HepG2 (cell line): ENCODE measurements around the gene ACSL3. TPM values are rescaled to one million over a fixed set of nuclear protein-coding genes. Genes with fewer than 3 reads are reported as not detected.

ENCODE experiments used
- EZH2 ChIP-seq: conservative IDR thresholded peaks from 2 replicates; pipeline ENCODE4 v1.6.1; 2012; ENCODE audit warnings: mild to moderate bottlenecking, low read depth, low read length, moderate library complexity
- FOSL2 ChIP-seq: sonication (generic); formaldehyde crosslinking; IDR thresholded peaks from 2 replicates; pipeline ENCODE4 v1.4.0; 2020; ENCODE audit warnings: missing genetic modification reagents
- HINFP ChIP-seq: sonication (generic); formaldehyde crosslinking; IDR thresholded peaks from 2 replicates; pipeline ENCODE4 v1.4.0; 2020; ENCODE audit warnings: low read depth, mild to moderate bottlenecking, missing genetic modification reagents
- IKZF5 ChIP-seq: IDR thresholded peaks from 2 replicates; pipeline ENCODE4 v1.6.1; 2018; ENCODE audit warnings: missing genetic modification reagents, mild to moderate bottlenecking, missing compliant biosample characterization
- KLF12 ChIP-seq: sonication (generic); formaldehyde crosslinking; IDR thresholded peaks from 2 replicates; pipeline ENCODE4 v1.4.0; 2020; ENCODE audit warnings: missing genetic modification reagents, borderline replicate concordance
- NONO ChIP-seq, 2 experiments: fragments of 450-650 bp in 1 of 2; sonication (generic) in 1 of 2; formaldehyde crosslinking in 1 of 2; IDR thresholded peaks in 1 of 2; conservative IDR thresholded peaks in 1 of 2; 2 replicates each; pipeline versions ENCODE4 v1.6.1 to v1.8.0; 2017 to 2022; ENCODE audit warnings: mild to moderate bottlenecking in 1 of 2, missing genetic modification reagents in 1 of 2, moderate library complexity in 1 of 2
- SALL1 ChIP-seq: sonication (generic); formaldehyde crosslinking; IDR thresholded peaks from 2 replicates; pipeline ENCODE4 v1.8.0; 2022; ENCODE audit warnings: mild to moderate bottlenecking, missing genetic modification reagents
- SMAD1 ChIP-seq: sonication (generic); formaldehyde crosslinking; IDR thresholded peaks from 2 replicates; pipeline ENCODE4 v1.4.0; 2020; ENCODE audit warnings: missing genetic modification reagents, low read depth, mild to moderate bottlenecking, borderline replicate concordance
- TRIM24 ChIP-seq: sonication (generic); formaldehyde crosslinking; IDR thresholded peaks from 2 replicates; pipeline ENCODE4 v1.8.0; 2022; ENCODE audit warnings: mild to moderate bottlenecking, missing genetic modification reagents
- ZMAT3 ChIP-seq: sonication (generic); formaldehyde crosslinking; conservative IDR thresholded peaks from 2 replicates; pipeline ENCODE4 v1.7.0; 2021; ENCODE audit warnings: missing genetic modification reagents
- ZNF124 ChIP-seq: sonication (generic); formaldehyde crosslinking; IDR thresholded peaks from 2 replicates; pipeline ENCODE4 v1.4.0; 2020; ENCODE audit warnings: missing genetic modification reagents
- ZNF17 ChIP-seq: sonication (generic); formaldehyde crosslinking; IDR thresholded peaks from 2 replicates; pipeline ENCODE4 v1.5.0; 2020; ENCODE audit warnings: mild to moderate bottlenecking, missing genetic modification reagents
- ZNF281 ChIP-seq: sonication (generic); formaldehyde crosslinking; IDR thresholded peaks from 2 replicates; pipeline ENCODE4 v1.4.0; 2020; ENCODE audit warnings: missing genetic modification reagents, borderline replicate concordance
- ZNF407 ChIP-seq: sonication (generic); formaldehyde crosslinking; IDR thresholded peaks from one replicate; pipeline ENCODE4 v1.5.1; 2020; ENCODE audit warnings: mild to moderate bottlenecking, missing genetic modification reagents; ENCODE audit errors: not compliant biosample characterization
- ZNF496 ChIP-seq: sonication (generic); formaldehyde crosslinking; IDR thresholded peaks from 2 replicates; pipeline ENCODE4 v1.8.1; 2023; ENCODE audit warnings: mild to moderate bottlenecking, moderate library complexity, missing genetic modification reagents; ENCODE audit not compliant: insufficient replicate concordance
- polyA plus RNA-seq, 8 experiments: library from polyadenylated mRNA; depleted of rRNA in 3 of 8; stranded (reverse) in 7 of 8; unstranded in 1 of 8; fragments of >200 nt; fragmentation: Illumina TruSeq in 4 of 8; extraction: Trizol in 4 of 8; gene quantifications; 2 replicates each; pipeline versions ENCODE4 v1.2.1 to v1.2.3, GENCODE V29; 2011 to 2016; ENCODE audit warnings: low read depth in 4 of 8, missing spikeins in 1 of 8, mixed read lengths in 1 of 8; ENCODE audit not compliant: insufficient read depth in 1 of 8
- total RNA-seq, 5 experiments: library from RNA; depleted of rRNA; stranded (reverse); fragments of >200 nt; fragmentation: Illumina TruSeq; extraction: Trizol; gene quantifications; 2 replicates each; pipeline ENCODE4 v1.2.3, GENCODE V29; 2016; ENCODE audit warnings: low read depth in 1 of 5

ACSL3 gene
- total and polyA plus RNA-seq, 2 of the 13 experiments (the other 11 are each of a cell fraction or from before 2014, with no cell fraction given), result 305 to 365 TPM

- no peak for TF ChIP-seq ZNF124 (CRISPR knock-in tag)
- TF ChIP-seq FOSL2 (CRISPR knock-in tag), result peak; percentile 94
- no peak for TF ChIP-seq TRIM24
- TF ChIP-seq SALL1 (CRISPR knock-in tag), result peak; percentile 54
- no peak for TF ChIP-seq SMAD1 (CRISPR knock-in tag)
- no peak for TF ChIP-seq ZNF17
- no peak for TF ChIP-seq ZNF496 (CRISPR knock-in tag)
- no peak; the same call in 1 of the 2 replicates for TF ChIP-seq IKZF5 (CRISPR knock-in tag)
- no peak for TF ChIP-seq ZNF281 (CRISPR knock-in tag)
- no peak for TF ChIP-seq KLF12
- no peak for TF ChIP-seq NONO (IDR thresholded peaks at IDR 0.05)
- no peak for TF ChIP-seq NONO (CRISPR knock-in tag; conservative IDR thresholded peaks at IDR 0.05)
- TF ChIP-seq HINFP, result no peak
- TF ChIP-seq ZNF407, result no peak
- TF ChIP-seq ZMAT3 (CRISPR knock-in tag), result no peak
- no peak for TF ChIP-seq EZH2
Observed at GRCh38 chr2:222864296-222864695, 3.5 kb downstream of the ACSL3 start (continued).
